Measurements from ENCODE around the gene CCDC88C.

CCDC88C gene

GRCh38 chr14:91388551-91388975 lies 29.1 kb downstream of the CCDC88C start:
- H3K4me3 Mint-ChIP-seq = peak overlapping the region; percentile 73
- peaks cover 24% of the 10 kb centered on the region for H3K36me3 Mint-ChIP-seq (ENCODE audit: insufficient read depth)
- peaks cover 77% of the 10 kb centered on the region for H3K4me1 Mint-ChIP-seq
- H3K27me3 Mint-ChIP-seq = no peaks in the 10 kb centered on the region
- peak; percentile 70 for ATAC-seq (replicated peaks; ENCODE audit: extremely low read depth, poor library complexity, severe bottlenecking)
- no peak for DNase-seq (ENCODE audit: low spot score in 2 of 2)
- H3K27ac Mint-ChIP-seq (ENCODE audit: low read depth) = peak overlapping the region; percentile 87
- H3K9me3 Mint-ChIP-seq = no peaks in the 10 kb centered on the region

- peaks cover 82% of the 10 kb centered on the region for H3K4me1 Mint-ChIP-seq
- H3K27ac Mint-ChIP-seq (ENCODE audit: low read depth) = peak overlapping the region; percentile 87
- no peaks in the 10 kb centered on the region for H3K9me3 Mint-ChIP-seq
- ATAC-seq (replicated peaks; ENCODE audit: extremely low read depth, poor library complexity, severe bottlenecking) (no peak), DNase-seq (ENCODE audit: low spot score in 2 of 2) (no peak)
- peak overlapping the region; percentile 73 for H3K4me3 Mint-ChIP-seq
- no peaks in the 10 kb centered on the region for H3K27me3 Mint-ChIP-seq
- peaks cover 24% of the 10 kb centered on the region for H3K36me3 Mint-ChIP-seq (ENCODE audit: insufficient read depth)
Measured at GRCh38 chr14:91387951-91388381, 29.7 kb downstream of the CCDC88C start.

- peak overlapping the region; percentile 59 for H3K27ac Mint-ChIP-seq (ENCODE audit: low read depth)
- H3K4me1 Mint-ChIP-seq = peaks cover 82% of the 10 kb centered on the region
- no peaks in the 10 kb centered on the region for H3K27me3 Mint-ChIP-seq
- DNase-seq (ENCODE audit: low spot score in 2 of 2) = no peak
- ATAC-seq (replicated peaks; ENCODE audit: extremely low read depth, poor library complexity, severe bottlenecking) = no peak
- H3K4me3 Mint-ChIP-seq = peak overlapping the region; percentile 73
- H3K36me3 Mint-ChIP-seq (ENCODE audit: insufficient read depth) = peaks cover 21% of the 10 kb centered on the region
- H3K9me3 Mint-ChIP-seq = no peaks in the 10 kb centered on the region
Measured at GRCh38 chr14:91387169-91387835, 30.3 kb downstream of the CCDC88C start.

- DNase-seq (ENCODE audit: low spot score in 2 of 2) (no peak), ATAC-seq (replicated peaks; ENCODE audit: extremely low read depth, poor library complexity, severe bottlenecking) (no peak)
- Mint-ChIP-seq H3K4me3 (peak overlapping the region; percentile 65), H3K4me1 (peaks cover 82% of the 10 kb centered on the region), H3K27me3 (no peaks in the 10 kb centered on the region), H3K9me3 (no peaks in the 10 kb centered on the region), H3K36me3 (ENCODE audit: insufficient read depth) (peaks cover 26% of the 10 kb centered on the region), H3K27ac (ENCODE audit: low read depth) (peak overlapping the region; percentile 70)
Measured at GRCh38 chr14:91385697-91386096, 31.9 kb downstream of the CCDC88C start.

- Mint-ChIP-seq H3K36me3 (ENCODE audit: insufficient read depth) (peaks cover 29% of the 10 kb centered on the region), H3K4me3 (peak overlapping the region; percentile 65), H3K9me3 (no peaks in the 10 kb centered on the region), H3K4me1 (peaks cover 82% of the 10 kb centered on the region), H3K27me3 (no peaks in the 10 kb centered on the region), H3K27ac (ENCODE audit: low read depth) (peak overlapping the region; percentile 68)
- ATAC-seq (replicated peaks; ENCODE audit: extremely low read depth, poor library complexity, severe bottlenecking) (peak; percentile 57), DNase-seq (ENCODE audit: low spot score in 2 of 2) (no peak)
Measured at GRCh38 chr14:91385224-91385623, 32.4 kb downstream of the CCDC88C start.

- no peak for DNase-seq (ENCODE audit: low spot score in 2 of 2)
- Mint-ChIP-seq H3K27ac (ENCODE audit: low read depth) (peak overlapping the region; percentile 68), H3K36me3 (ENCODE audit: insufficient read depth) (peaks cover 32% of the 10 kb centered on the region), H3K4me1 (peaks cover 83% of the 10 kb centered on the region), H3K9me3 (no peaks in the 10 kb centered on the region), H3K27me3 (no peaks in the 10 kb centered on the region), H3K4me3 (peak overlapping the region; percentile 65)
- no peak for ATAC-seq (replicated peaks; ENCODE audit: extremely low read depth, poor library complexity, severe bottlenecking)
Measured at GRCh38 chr14:91383439-91383838, 34.2 kb downstream of the CCDC88C start.

- Mint-ChIP-seq H3K27me3 (no peaks in the 10 kb centered on the region), H3K4me3 (peak overlapping the region; percentile 64), H3K27ac (ENCODE audit: low read depth) (peak overlapping the region; percentile 94), H3K4me1 (peaks cover 86% of the 10 kb centered on the region), H3K9me3 (no peaks in the 10 kb centered on the region), H3K36me3 (ENCODE audit: insufficient read depth) (peaks cover 36% of the 10 kb centered on the region)
- DNase-seq (ENCODE audit: low spot score in 2 of 2) (no peak), ATAC-seq (replicated peaks; ENCODE audit: extremely low read depth, poor library complexity, severe bottlenecking) (no peak)
Measured at GRCh38 chr14:91381801-91382670, 35.6 kb downstream of the CCDC88C start.

GRCh38 chr14:91380610-91381371 lies 36.8 kb downstream of the CCDC88C start:
- H3K36me3 Mint-ChIP-seq (ENCODE audit: insufficient read depth) = peaks cover 36% of the 10 kb centered on the region
- no peaks in the 10 kb centered on the region for H3K27me3 Mint-ChIP-seq
- peak overlapping the region; percentile 94 for H3K27ac Mint-ChIP-seq (ENCODE audit: low read depth)
- peak overlapping the region; percentile 64 for H3K4me3 Mint-ChIP-seq
- peaks cover 96% of the 10 kb centered on the region for H3K4me1 Mint-ChIP-seq
- ATAC-seq (replicated peaks; ENCODE audit: extremely low read depth, poor library complexity, severe bottlenecking) = no peak
- H3K9me3 Mint-ChIP-seq = no peaks in the 10 kb centered on the region
- DNase-seq (ENCODE audit: low spot score in 2 of 2) = no peak

- H3K36me3 Mint-ChIP-seq (ENCODE audit: insufficient read depth) = peaks cover 36% of the 10 kb centered on the region
- no peaks in the 10 kb centered on the region for H3K27me3 Mint-ChIP-seq
- no peaks in the 10 kb centered on the region for H3K9me3 Mint-ChIP-seq
- H3K4me1 Mint-ChIP-seq = peaks cover 99% of the 10 kb centered on the region
- DNase-seq (ENCODE audit: low spot score in 2 of 2) = no peak
- H3K4me3 Mint-ChIP-seq = peak overlapping the region; percentile 64
- peak overlapping the region; percentile 94 for H3K27ac Mint-ChIP-seq (ENCODE audit: low read depth)
- ATAC-seq (replicated peaks; ENCODE audit: extremely low read depth, poor library complexity, severe bottlenecking) = no peak
Measured at GRCh38 chr14:91380123-91380522, 37.5 kb downstream of the CCDC88C start.

- H3K27ac Mint-ChIP-seq (ENCODE audit: low read depth) = peak overlapping the region; percentile 94
- H3K4me1 Mint-ChIP-seq = peaks cover 99% of the 10 kb centered on the region
- peaks cover 40% of the 10 kb centered on the region for H3K36me3 Mint-ChIP-seq (ENCODE audit: insufficient read depth)
- peak overlapping the region; percentile 27 for H3K4me3 Mint-ChIP-seq
- ATAC-seq (replicated peaks; ENCODE audit: extremely low read depth, poor library complexity, severe bottlenecking) = no peak
- no peaks in the 10 kb centered on the region for H3K27me3 Mint-ChIP-seq
- no peak for DNase-seq (ENCODE audit: low spot score in 2 of 2)
- H3K9me3 Mint-ChIP-seq = no peaks in the 10 kb centered on the region
Measured at GRCh38 chr14:91379579-91379932, 38.1 kb downstream of the CCDC88C start.

GRCh38 chr14:91378930-91379578 lies 38.6 kb downstream of the CCDC88C start:
- Mint-ChIP-seq H3K4me3 (no peak overlapping the region), H3K9me3 (no peaks in the 10 kb centered on the region), H3K4me1 (peaks cover 99% of the 10 kb centered on the region), H3K27ac (ENCODE audit: low read depth) (peak overlapping the region; percentile 94), H3K27me3 (no peaks in the 10 kb centered on the region), H3K36me3 (ENCODE audit: insufficient read depth) (peaks cover 44% of the 10 kb centered on the region)
- DNase-seq (ENCODE audit: low spot score in 2 of 2) (no peak), ATAC-seq (replicated peaks; ENCODE audit: extremely low read depth, poor library complexity, severe bottlenecking) (no peak)
